ENCODE data around the gene RPL32.
A peak's percentile ranks its signal among the peaks of the same experiment; 100 is the strongest.
"Not testable (repeated sequence)": the region's sequence is repeated elsewhere in the genome, so short reads cannot be mapped to it uniquely, and the experiment has no call there.

Gene RPL32

GRCh38 chr3:12868039-12869034, 27.0 kb upstream of the RPL32 start:
- peak in 1 of 2 donors; percentile 16 for DNase-seq (ENCODE audit: low read depth in 2 of 2)

GRCh38 chr3:12866836-12867235, 25.5 kb upstream of the RPL32 start:
- no peak for DNase-seq (ENCODE audit: low read depth in 2 of 2)

- DNase-seq (ENCODE audit: low read depth in 2 of 2) = no peak
Measured at GRCh38 chr3:12865271-12865670, 23.9 kb upstream of the RPL32 start.

- no peak for DNase-seq (ENCODE audit: low read depth in 2 of 2)
Measured at GRCh38 chr3:12862387-12862786, 21.0 kb upstream of the RPL32 start.

GRCh38 chr3:12861611-12862010, 20.2 kb upstream of the RPL32 start:
- DNase-seq (ENCODE audit: low read depth in 2 of 2) = no peak

- DNase-seq (ENCODE audit: low read depth in 2 of 2) = no peak
Measured at GRCh38 chr3:12859840-12860239, 18.5 kb upstream of the RPL32 start.

GRCh38 chr3:12856626-12857025, 15.3 kb upstream of the RPL32 start:
- DNase-seq (ENCODE audit: low read depth in 2 of 2) = no peak

- DNase-seq (ENCODE audit: low read depth in 2 of 2) = no peak
Measured at GRCh38 chr3:12854565-12854964, 13.2 kb upstream of the RPL32 start.

GRCh38 chr3:12853847-12854246, 12.5 kb upstream of the RPL32 start:
- DNase-seq (ENCODE audit: low read depth in 2 of 2) = not testable (repeated sequence)

- DNase-seq (ENCODE audit: low read depth in 2 of 2) = no peak
Measured at GRCh38 chr3:12852201-12852600, 10.8 kb upstream of the RPL32 start.

GRCh38 chr3:12845811-12846210, 4.4 kb upstream of the RPL32 start:
- no peak for DNase-seq (ENCODE audit: low read depth in 2 of 2)

- no peak for DNase-seq (ENCODE audit: low read depth in 2 of 2)
Measured at GRCh38 chr3:12842469-12842868, 1.1 kb upstream of the RPL32 start.

GRCh38 chr3:12841970-12842328, 584 bp upstream of the RPL32 start:
- no peak for DNase-seq (ENCODE audit: low read depth in 2 of 2)

- DNase-seq (ENCODE audit: low read depth in 2 of 2) = peak in 1 of 2 donors; percentile 5
Measured at GRCh38 chr3:12840591-12841148, 695 bp downstream of the RPL32 start.

- DNase-seq (ENCODE audit: low read depth in 2 of 2) = not testable (repeated sequence)
Measured at GRCh38 chr3:12840148-12840547, 1.2 kb downstream of the RPL32 start.

- DNase-seq (ENCODE audit: low read depth in 2 of 2) = no peak
Measured at GRCh38 chr3:12839156-12839946, 2.0 kb downstream of the RPL32 start.

- no peak for DNase-seq (ENCODE audit: low read depth in 2 of 2)
Measured at GRCh38 chr3:12838179-12838965, 3.0 kb downstream of the RPL32 start.

GRCh38 chr3:12837295-12837986, 3.9 kb downstream of the RPL32 start:
- no peak for DNase-seq (ENCODE audit: low read depth in 2 of 2)

GRCh38 chr3:12835052-12835665, 6.2 kb downstream of the RPL32 start:
- DNase-seq (ENCODE audit: low read depth in 2 of 2) = no peak

Data from stimulated activated CD4-positive, alpha-beta T cell treated with anti-CD3 and anti-CD28 coated beads, Interleukin-1b, Interleukin-23, amount 100 ng/mL, for 1 hour (primary cell).